Activated CD4-positive, alpha-beta T cell treated with anti-CD3 and anti-CD28 coated beads, Interleukin-10, Interleukin-2, amounts not matched to agents 100 ng/mL and 50 ng/mL, durations not matched to agents 16 hours and 8 hours (primary cell): ENCODE measurements around the gene OBSCN.
"Not testable (repeated sequence)": the region's sequence is repeated elsewhere in the genome, so short reads cannot be mapped to it uniquely, and the experiment has no call there.

Experiments
- DNase-seq: peaks from one replicate; pipeline ENCODE4 v3.0.0-alpha.2; 2020

Gene OBSCN

DNA sequence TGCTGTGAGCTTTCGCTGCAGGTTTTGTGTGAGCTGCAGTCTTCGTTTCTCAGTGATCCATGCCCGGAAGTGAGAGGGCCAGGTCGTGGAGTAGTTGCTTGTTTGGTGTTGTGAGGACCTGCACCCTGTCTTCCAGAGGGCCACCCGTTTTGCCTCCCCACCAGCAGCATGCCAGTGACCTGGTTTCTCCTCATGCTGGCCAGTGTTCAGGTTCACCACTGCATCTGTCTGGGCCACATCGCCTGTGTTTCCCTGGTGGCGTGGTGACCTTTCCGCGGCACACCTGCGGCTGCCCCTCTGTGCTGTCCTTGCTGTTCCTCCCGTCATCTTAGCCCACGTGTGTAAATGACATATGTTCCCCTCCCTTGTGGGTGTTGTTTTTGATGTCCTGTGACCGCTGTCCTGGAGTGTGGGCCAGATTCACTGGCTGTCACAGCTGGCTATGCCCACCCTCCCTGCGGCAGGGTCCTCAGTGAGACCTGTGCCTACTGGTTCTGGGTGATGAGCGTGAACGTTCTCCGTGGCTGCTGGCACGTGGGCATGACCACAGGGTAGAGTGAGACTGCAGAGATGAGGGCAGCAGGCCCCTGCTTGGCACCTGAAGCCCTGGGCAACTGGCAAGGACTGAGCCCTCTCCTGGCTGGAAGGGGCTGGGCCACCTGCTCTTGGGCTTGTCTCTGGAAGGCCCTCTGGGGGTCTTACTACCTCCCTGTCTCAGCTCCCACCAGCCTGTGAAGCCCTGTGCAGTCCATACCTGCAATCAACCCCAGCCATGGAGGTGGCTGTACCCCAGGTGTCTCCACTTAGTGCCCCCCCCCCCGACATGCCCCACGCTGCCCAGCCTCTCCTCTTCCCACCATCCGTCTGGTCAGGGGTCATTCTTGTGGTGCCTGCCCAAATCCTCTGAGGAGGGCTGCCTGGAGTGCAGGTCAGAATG, 35.0 kb upstream of the OBSCN start:
- no peak for DNase-seq

DNA sequence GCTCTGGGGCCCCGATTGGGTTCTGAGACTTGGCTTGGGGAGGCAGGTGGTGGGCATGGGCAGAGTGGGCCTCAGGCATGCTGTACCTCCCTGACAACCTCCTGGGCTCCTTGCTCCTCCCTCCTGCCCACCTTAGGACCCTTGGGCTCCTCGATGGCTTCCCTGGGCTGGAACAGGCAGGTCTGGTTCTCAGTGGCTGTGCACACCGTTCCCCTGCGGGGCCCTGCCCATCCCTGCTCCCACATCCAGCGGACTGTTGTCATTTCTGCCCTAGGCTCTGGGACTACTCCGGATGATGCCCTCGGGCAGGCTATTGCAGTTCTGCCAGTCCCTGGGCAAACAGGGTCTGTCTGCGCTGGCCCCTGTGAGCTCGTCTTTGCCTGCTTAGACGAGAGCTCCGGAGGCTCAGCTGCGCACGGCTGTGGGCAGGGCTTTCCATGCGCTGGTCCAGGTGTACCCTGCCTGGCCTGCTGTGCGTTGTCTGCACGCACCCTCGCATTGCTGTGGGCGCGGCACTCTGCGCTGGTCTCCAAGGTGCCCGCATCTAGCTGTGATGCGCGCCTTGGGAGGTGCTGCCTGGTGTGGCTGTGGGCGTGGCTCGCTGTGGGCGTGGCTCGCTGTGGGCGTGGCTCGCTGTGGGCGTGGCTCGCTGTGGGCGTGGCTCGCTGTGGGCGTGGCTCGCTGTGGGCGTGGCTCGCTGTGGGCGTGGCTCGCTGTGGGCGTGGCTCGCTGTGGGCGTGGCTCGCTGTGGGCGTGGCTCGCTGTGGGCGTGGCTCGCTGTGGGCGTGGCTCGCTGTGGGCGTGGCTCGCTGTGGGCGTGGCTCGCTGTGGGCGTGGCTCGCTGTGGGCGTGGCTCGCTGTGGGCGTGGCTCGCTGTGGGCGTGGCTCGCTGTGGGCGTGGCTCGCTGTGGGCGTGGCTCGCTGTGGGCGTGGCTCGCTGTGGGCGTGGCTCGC, 34.0 kb upstream of the OBSCN start:
- DNase-seq, result peak; percentile 30

DNA sequence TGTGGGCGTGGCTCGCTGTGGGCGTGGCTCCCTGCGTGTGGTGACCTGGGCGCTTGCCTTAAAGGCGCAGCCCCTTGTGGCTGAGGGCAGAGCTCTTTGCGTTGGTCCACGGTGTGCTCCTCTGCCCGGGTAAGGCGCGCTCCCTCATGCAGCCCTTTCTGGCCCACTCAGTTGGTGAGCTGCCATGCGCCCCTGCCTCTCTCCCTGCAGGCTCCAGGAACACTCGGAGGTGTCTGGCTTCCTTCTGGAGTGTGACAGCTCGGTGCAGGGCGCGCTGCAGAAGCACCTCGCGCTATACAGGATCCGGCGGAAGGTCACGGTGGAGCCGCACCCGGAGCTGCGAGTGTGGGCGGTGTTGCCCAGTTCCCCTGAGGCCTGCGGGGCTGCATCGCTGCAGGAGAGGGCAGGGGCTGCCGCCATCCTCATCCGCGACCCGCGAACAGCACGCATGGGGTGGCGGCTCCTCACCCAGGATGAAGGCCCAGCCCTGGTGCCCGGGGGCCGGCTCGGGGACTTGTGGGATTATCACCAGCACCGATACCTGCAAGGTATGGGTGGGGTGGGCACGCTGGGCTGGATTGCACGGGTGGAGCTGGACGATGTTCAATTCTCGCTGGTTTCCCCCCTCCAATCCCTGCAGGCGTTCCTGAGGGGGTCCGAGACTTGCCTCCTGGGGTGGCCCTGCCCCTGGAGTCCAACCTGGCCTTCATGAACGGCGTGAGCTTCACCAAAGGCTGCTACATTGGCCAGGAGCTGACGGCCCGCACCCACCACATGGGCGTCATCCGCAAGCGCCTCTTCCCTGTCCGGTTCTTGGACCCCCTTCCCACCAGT, 33.1 kb upstream of the OBSCN start:
- DNase-seq, result peak; percentile 38

DNA sequence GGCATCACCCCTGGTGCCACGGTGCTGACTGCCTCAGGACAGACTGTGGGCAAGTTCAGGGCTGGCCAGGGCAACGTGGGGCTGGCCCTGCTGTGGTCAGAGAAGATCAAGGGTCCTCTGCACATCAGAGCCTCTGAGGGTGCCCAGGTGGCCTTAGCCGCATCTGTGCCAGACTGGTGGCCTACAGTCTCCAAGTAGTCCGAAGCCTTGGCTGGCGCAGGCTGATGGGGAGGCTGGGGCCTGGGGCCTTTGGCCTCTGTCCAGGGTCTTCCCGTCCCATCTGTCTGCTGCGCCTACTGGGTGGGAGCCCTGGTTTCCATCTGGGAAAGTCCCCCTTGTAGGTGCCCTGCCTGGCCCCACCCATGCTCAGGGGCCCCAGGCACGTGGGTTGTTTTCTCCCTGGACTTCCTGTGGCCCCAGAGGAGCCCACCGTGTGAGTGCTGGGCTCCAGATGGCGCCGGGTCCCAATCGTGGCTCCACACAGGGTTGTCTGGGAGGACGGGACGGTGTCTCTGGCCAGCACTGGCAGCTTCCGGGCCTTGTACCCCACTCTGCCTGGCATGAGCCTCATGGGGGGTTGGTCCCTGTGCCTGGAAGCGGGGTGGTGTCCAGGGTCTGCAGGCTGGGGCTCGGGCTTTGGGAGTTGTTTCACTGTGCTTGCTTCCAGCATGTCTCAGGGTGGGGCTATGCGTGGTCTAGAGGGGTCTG, 32.4 kb upstream of the OBSCN start:
- no peak for DNase-seq

DNA sequence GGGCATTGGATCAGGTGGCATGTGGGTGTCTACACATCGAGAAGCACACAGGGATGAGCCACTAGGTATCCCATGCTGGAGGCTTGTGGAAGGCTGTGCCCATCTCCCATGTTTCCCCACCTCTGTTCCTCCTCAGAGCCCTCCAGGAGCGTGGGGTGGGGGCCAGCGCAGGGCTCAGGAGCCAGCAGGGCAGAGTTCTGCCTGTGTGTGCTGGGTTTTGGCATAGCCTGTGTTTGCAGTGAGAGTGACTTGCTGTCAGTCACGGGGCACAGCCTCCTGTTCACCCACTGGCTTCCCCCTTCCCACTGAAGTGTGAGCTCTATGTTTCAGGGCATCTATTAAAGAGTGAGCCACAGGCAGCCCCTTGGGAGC, 31.8 kb upstream of the OBSCN start:
- no peak for DNase-seq

DNA sequence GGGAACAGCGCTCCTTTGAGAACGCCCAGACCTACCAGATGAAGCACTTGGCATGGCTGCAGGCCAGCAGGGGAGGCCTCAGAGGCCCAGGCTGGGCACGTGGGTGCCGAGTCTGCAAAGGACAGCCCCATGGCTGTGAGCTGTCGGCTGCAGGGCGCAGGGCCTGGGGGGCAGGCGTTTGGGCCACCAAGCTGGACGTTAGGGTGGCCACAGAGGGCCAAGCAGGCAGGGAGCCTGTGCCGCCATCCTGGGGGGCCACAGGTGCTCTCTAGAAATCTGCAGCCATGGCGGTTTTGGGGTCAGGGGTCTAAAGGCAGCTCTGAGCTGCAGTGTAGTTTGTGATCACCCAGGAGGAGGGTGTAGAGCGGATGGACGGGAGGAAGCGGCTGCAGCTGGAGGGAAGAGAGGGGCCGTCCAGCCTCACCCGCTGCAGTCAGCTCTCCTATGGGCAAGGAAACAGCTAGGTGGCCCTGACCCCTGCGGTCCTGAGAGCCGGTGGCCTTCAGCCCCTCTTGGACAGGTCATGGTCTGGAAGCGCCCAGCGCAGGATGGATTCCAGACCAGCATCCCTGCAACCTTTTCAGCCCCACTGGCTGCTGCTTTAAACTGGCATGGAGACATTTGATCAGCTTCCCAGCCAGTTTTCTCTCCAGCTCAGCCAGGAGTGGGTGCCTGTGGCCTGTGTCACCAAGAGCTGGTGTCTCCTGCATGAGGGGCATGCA, 31.2 kb upstream of the OBSCN start:
- DNase-seq, result no peak

DNA sequence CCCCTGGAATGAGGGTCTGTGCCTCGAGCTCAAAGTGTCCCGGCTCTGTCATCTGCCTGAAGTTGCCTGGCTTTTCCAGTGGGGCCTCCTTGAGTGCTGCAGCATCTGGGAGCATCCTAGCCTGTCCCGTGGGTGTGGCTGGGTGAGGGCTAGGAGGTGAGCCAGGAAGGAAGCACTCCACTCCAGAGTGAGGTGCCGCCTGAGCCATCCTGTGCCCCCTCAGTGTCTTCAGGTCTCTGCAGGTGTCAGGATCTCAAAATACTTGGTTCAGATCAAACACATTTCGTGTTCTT, 30.7 kb upstream of the OBSCN start:
- DNase-seq, result no peak

DNA sequence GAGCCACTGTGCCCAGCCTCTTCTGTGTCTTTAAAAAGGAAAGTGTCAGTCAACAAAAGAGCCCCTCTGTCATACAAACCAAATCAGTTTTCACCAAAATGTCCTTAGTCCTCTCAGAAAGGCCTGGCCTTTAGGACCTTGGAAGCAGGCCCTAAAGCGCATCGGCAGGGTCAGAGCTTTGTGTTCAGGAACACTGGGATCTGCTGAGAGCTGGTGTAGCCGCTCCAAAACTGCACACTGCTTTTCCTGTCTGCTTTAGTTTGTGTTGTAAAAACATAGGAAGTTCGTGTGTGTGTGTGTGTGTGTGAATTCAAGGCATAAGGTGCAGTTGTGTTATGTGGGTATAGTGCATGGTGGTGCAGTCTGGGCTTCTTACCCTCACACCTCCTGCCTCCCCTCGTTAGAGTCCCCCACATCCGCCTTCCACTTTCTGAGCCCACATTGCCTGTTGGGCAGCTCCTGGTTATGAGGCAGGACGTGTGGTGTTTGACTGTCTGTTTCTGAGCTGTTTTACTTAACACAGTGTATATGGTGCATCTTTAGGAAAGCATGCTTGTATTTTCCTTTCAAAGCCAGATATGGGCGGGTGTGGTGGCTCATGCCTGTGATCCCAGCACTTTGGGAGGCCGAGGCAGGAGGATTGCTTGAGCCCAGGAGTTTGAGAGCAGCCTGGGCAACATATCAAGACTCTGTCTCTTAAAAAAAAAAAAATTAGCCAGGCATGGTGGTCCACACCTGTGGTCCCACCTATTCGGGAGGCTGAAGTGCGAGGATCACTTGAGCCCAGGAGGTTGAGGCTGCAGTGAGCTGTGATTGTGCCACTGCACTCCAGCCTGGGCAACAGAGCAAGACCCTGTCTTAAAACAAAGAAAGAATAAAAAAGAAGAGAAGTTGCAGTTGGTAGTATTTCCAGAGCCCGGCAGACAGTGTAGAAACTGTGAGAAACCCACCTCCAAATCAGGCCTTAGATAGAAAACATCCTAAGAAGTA, 29.8 kb upstream of the OBSCN start:
- DNase-seq, result no peak

DNA sequence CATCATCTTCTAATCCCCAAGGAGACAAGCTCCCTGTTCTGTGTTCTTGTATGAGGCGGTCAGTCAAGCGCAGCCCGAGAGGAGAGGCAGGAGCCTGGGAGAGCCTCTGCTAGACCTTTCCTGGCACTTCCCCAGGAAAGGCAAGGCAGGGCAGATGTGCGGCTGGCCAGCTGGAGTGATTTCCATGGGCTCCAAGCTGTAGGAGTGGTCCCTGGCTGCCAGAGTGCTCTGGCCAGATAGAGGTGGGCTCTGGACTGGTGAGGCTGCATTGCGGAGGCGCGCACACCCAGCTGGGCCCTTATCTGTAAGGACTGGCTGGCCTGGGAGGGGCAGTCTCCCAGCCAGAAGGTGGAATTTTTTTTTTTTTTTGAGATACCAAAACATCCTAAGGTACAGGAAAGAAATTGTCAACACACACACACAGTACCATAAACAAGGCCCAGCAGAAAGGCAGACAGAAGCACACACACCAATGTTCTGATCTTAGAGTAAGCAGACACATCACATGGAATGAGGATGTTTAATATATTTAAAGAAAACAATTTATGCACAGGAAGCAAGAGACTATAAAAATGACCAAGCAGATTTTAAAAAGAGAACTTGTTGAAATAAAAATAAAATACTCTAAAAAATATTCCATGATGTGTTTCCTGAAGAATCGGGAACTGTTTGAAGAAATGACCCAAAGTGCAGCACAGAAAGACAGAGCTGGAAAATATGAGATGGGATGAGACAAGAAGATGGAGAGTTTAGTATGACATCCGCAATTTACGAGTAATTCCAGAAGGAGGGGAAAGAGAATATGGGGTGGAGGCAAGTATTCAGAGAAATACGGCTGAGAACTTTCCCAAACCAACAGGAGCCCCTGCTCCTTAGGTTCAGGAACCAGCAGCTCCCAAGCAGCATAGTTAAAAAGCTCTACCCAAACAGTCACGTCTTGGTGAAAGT, 28.8 kb upstream of the OBSCN start:
- DNase-seq, result no peak

DNA sequence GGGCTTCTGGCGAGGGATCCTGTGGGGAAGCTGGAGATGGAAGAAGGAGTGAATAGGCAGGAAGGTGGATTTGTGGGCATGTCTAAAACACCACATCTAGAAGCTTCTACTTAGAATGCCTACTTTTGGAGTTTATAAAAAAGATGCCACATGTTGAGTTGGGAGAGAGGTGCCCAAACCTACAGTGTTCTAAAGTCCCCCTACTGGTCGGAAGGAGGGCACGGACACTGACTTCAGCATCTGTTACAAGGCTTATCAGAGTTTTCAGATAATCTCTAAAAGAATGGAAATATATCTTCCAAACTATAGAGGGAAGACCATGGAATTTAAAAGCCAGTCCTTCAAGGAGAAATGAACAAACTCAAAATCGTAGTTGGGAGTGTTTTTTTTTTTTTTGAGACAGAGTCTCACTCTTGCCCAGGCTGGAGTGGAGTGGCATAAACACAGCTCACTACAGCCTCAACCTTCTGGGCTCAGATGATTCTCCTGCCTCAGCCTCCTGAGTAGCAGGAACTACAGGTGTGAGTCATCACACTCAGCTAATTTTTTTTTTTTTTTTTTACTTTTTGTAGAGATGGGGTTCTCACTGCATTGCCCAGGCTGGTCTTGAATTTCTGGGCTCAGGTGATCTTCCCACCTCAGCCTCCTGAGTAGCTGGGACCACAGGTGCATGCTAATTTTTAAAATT, 27.4 kb upstream of the OBSCN start:
- DNase-seq, result no peak

DNA sequence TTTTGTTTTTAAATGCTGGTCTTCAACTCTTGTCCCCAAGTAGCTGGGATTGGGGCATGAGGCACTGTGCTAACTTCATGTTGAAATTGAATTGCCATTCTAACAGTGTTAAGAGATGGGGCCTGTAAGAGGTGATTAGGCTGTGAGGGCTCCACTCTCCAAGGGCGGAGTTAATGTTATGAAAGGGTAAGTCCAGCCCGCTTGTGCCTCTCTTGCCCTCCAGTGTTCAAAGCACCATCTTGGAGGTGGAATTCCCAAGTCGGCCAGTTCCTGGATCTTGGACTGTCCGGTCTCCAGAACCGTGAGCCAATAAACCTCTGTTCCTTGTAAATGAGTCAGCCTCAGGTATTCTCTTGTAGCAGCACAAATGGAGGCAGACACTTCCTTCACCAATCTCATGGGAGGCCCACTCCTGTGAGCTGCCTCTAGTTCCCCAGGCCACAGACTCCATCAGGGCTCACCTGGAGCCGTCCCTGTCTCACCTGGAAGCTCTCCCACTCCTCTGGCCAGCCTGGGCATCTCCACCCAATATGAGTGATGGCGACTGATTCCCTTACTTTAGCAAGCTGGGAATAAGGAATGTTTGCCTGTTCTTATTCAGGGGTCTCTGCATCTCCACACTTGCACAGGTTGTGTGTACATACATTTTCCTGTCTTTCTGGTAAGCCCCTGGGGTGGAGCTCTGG, 26.7 kb upstream of the OBSCN start:
- no peak for DNase-seq

DNA sequence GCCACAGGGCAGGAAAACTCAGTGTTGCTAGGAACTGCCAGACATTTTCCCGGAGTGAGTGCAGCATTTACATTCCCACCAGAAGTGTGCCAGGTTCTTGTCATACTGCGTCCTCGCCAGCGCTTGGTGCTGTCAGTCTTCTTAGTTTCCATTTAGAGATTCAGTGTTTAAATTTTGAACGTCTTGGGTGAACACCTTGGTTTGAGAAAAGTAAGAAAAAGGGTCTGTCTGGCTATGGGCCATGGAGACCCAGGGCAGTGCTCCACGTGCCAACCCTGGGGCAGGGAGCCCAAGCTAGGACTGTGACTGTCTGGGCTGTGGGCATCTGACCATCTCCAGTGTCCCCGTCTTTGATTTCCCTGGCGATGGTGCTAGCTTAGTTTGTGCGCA, 26.2 kb upstream of the OBSCN start:
- DNase-seq, result no peak

DNA sequence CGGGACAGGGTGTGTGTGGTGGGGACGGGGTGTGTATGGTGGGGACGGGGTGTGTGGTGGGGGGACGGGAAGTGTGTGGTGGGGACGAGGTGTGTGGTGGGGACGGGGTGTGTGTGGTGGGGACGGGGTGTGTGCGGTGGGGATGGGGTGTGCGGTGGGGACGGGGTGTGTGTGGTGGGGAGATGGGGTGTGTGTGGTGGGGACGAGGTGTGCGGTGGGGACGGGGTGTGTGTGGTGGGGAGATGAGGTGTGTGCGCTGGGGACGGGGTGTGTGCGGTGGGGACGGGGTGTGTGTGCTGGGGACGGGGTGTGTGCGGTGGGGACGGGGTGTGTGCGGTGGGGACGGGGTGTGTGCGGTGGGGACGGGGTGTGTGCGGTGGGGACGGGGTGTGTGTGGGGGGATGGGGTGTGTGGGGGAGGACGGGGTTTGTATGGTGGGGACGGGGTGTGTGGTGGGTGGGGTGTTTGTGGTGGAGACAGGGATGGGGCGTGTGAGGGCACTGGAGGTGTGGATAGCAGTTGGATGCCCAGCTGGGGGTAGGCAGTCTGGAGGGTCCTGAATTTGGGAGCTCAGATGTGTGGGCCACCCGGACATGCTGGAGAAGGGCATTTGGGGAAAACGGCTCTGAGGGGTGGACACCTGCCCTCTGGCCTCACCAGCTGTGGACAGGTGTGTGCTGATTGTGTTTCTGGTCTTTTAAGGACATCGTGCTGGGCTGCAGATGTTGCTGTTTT, 25.4 kb upstream of the OBSCN start:
- DNase-seq, result no peak

DNA sequence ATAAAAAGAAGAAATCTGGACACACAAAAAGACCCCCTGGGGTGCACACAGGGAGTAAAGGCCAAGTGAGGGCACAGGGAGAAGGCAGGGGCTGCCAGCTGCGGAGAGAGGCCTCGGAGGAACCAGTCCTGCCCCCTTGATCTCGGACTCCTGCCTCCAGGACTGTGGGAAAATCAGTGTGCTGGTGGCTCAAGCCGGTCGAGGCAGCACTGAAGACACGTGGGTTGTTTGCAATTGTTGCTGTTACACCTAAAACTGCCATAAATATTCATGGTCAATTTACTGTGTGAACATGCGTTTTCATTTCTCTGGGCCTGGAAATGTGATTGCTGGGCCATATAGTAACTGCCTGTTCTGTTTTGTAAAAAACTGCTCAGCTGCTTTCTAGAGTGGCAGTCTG, 23.7 kb upstream of the OBSCN start:
- no peak for DNase-seq

DNA sequence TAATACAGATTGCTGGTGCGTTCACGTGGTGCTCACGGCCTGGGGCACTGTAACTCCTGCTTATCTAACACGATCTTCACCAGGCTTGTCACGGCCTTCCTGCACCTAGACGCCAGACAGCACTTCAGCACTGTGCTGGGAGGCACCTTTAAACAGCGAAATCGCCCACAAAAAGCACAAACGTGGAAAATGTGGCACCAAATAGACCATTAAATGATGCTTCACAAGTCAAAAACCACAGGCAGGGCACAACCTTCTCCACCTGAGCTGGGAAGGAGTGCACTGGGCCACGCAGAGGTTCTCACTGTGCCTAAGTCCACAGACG, 22.2 kb upstream of the OBSCN start:
- DNase-seq, result peak; percentile 46

DNA sequence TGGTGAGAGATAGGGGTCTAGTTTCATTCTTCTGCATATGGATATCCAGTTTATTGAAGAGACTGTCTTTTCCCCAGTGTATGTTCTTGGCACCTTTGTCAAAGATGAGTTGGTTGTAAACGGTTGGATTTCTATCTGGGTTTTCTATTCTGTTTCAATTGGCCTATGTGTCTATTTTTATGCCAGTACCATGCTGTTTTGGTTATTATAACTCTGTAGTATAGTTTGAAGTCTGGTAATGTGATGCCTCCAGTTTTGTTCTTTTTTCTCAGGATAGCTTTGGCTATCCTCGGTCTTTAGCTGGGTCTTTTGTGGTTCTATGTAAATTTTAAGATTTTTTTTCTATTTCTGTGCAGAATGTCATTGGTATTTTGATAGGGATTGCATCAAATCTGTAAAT, 19.6 kb upstream of the OBSCN start:
- not testable (repeated sequence) for DNase-seq

DNA sequence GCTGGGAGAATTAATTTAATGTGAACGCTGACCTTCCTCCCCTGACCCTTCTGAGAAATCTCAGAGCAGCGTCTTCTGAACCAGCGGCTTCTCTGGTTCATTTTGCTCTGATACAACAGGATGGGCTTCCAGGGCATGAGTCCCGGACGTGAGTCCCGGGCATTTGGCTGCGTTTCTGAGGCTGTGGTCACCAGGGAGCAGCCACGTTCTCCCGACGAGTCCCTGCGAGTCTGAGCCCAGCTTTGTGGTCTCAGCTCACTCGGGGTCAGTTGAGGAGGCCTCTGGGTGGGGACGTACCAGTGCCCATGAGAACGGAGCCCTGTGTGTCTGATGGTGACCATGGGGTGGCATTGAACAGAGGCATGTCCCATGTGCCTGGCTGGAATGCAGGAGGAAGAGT, 17.7 kb upstream of the OBSCN start:
- no peak for DNase-seq

DNA sequence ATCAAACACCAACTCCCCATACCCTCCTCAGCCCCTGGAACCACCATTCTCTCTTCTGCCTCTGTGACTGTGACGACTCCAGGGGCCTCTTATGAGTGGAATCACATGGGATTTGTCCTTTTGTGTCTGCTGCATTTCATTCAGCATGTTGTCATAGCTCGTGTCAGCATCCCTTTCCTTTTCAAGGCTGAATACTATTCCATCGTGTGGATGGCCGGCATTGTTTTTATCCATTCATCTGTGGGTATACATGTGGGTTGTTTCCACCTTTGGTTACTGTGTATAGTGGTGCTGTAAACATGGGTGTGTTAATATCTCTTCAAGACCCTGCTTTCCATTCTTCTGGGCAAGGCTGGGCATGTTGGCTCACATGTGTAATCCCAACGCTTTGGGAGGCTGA, 17.1 kb upstream of the OBSCN start:
- no peak for DNase-seq
